Ectodermal cell (in vitro differentiated cells): ENCODE data around the gene MARCHF9.

Source experiments
- H3K27ac ChIP-seq: 2 replicates; pipeline ENCODE4 v1.7.0; 2013; ENCODE audit warnings: mild to moderate bottlenecking, low read depth, low read length; ENCODE audit not compliant: insufficient read depth, poor library complexity, severe bottlenecking
- H3K27me3 ChIP-seq: 2 replicates; pipeline ENCODE4 v1.7.0; 2013; ENCODE audit warnings: mild to moderate bottlenecking, low read length; ENCODE audit not compliant: insufficient read depth, control insufficient read depth, poor library complexity, severe bottlenecking
- H3K36me3 ChIP-seq: one replicate; pipeline ENCODE4 v1.7.0; 2013; ENCODE audit warnings: low read length; ENCODE audit not compliant: control insufficient read depth, insufficient read depth
- H3K4me1 ChIP-seq: one replicate; pipeline ENCODE4 v1.7.0; 2013; ENCODE audit warnings: low read length; ENCODE audit not compliant: control insufficient read depth, insufficient read depth
- H3K4me3 ChIP-seq: 2 replicates; pipeline ENCODE4 v1.7.0; 2013; ENCODE audit warnings: low read depth, low read length, control low read depth; ENCODE audit not compliant: insufficient read depth
- H3K9me3 ChIP-seq: 2 replicates; pipeline ENCODE4 v1.7.0; 2013; ENCODE audit warnings: mild to moderate bottlenecking, low read length, moderate library complexity; ENCODE audit not compliant: control insufficient read depth
- WGBS, 2 experiments: methylation state at CpG; one replicate each; pipeline ENCODE4 v1.1.7; 2013; ENCODE audit warnings: missing lambda C conversion rate in 2 of 2; 5-methylcytosine and 5-hydroxymethylcytosine counted together

MARCHF9 gene

GRCh38 chr12:57765003-57765697, 10.2 kb downstream of the MARCHF9 start:
- no peaks in the 10 kb centered on the region for H3K9me3 ChIP-seq
- H3K36me3 ChIP-seq, result no peaks in the 10 kb centered on the region
- H3K27me3 ChIP-seq, result peaks cover 52% of the 10 kb centered on the region
- 2% methylated on average over 60 of the region's 60 CpGs for WGBS, 2 experiments
- H3K27ac ChIP-seq, result no peak overlapping the region
- peak overlapping the region; percentile 14 for H3K4me3 ChIP-seq
- peaks cover 16% of the 10 kb centered on the region for H3K4me1 ChIP-seq

- Histone ChIP-seq H3K4me3 (peak overlapping the region; percentile 14), H3K36me3 (no peaks in the 10 kb centered on the region), H3K27me3 (peaks cover 52% of the 10 kb centered on the region), H3K27ac (no peak overlapping the region), H3K9me3 (no peaks in the 10 kb centered on the region), H3K4me1 (peaks cover 16% of the 10 kb centered on the region)
- 6% methylated on average over 40 of the region's 40 CpGs for WGBS, 2 experiments
Measured at GRCh38 chr12:57765698-57766463, 11.0 kb downstream of the MARCHF9 start.

- Histone ChIP-seq H3K4me3 (no peak within 1 kb of the TSS), H3K36me3 (no peaks in the 10 kb centered on the region)
Measured at GRCh38 chr12:57766464-57767304, 11.8 kb downstream of the MARCHF9 start, which contains the start of gene CYP27B1. Gene CYP27B1 (minus strand): TSS chr12:57767078. CDS start chr12:57767041, 37 bp downstream.

GRCh38 chr12:57767305-57767698, 12.4 kb downstream of the MARCHF9 start:
- Histone ChIP-seq H3K27ac (no peak overlapping the region), H3K4me1 (peaks cover 19% of the 10 kb centered on the region), H3K36me3 (no peaks in the 10 kb centered on the region), H3K9me3 (no peaks in the 10 kb centered on the region), H3K27me3 (peaks cover 52% of the 10 kb centered on the region), H3K4me3 (no peak overlapping the region)

More at GRCh38 chr12:57766464-57767304, 11.8 kb downstream of the MARCHF9 start, which contains the start of gene CYP27B1:
- peaks cover 52% of the 10 kb centered on the region for H3K27me3 ChIP-seq
- H3K9me3 ChIP-seq, result no peaks in the 10 kb centered on the region
- WGBS, 2 experiments, result 4 to 5% methylated on average over 38 of the region's 38 CpGs
- peaks cover 19% of the 10 kb centered on the region for H3K4me1 ChIP-seq
- no peak within 1 kb of the TSS for H3K27ac ChIP-seq

GRCh38 chr12:57767876-57768275, 13.0 kb downstream of the MARCHF9 start:
- no peak overlapping the region for H3K4me3 ChIP-seq
- 93 to 96% methylated on average over 3 of the region's 3 CpGs for WGBS, 2 experiments
- H3K4me1 ChIP-seq, result peaks cover 19% of the 10 kb centered on the region
- H3K27ac ChIP-seq, result no peak overlapping the region
- no peaks in the 10 kb centered on the region for H3K9me3 ChIP-seq
- H3K27me3 ChIP-seq, result peaks cover 51% of the 10 kb centered on the region
- H3K36me3 ChIP-seq, result no peaks in the 10 kb centered on the region

GRCh38 chr12:57769594-57769993, 14.7 kb downstream of the MARCHF9 start:
- Histone ChIP-seq H3K4me3 (no peak overlapping the region), H3K27me3 (peaks cover 43% of the 10 kb centered on the region), H3K4me1 (peaks cover 19% of the 10 kb centered on the region), H3K36me3 (no peaks in the 10 kb centered on the region), H3K27ac (no peak overlapping the region), H3K9me3 (no peaks in the 10 kb centered on the region)
- WGBS, 2 experiments, result 93 to 96% methylated on average over 11 of the region's 11 CpGs

GRCh38 chr12:57770734-57771133, 15.8 kb downstream of the MARCHF9 start:
- 89 to 92% methylated on average over 4 of the region's 4 CpGs for WGBS, 2 experiments
- Histone ChIP-seq H3K4me1 (peaks cover 19% of the 10 kb centered on the region), H3K27ac (no peak overlapping the region), H3K27me3 (peaks cover 32% of the 10 kb centered on the region), H3K9me3 (no peaks in the 10 kb centered on the region), H3K4me3 (no peak overlapping the region), H3K36me3 (no peaks in the 10 kb centered on the region)

- Histone ChIP-seq H3K36me3 (no peaks in the 10 kb centered on the region), H3K4me1 (peaks cover 13% of the 10 kb centered on the region), H3K27ac (peak overlapping the region; percentile 92), H3K27me3 (peaks cover 26% of the 10 kb centered on the region), H3K9me3 (no peaks in the 10 kb centered on the region), H3K4me3 (peak overlapping the region; percentile 59)
- 2 to 3% methylated on average over 14 of the region's 16 CpGs for WGBS, 2 experiments
Measured at GRCh38 chr12:57771236-57771872, 16.5 kb downstream of the MARCHF9 start.

GRCh38 chr12:57771873-57772428, 17.0 kb downstream of the MARCHF9 start, which contains the start of gene METTL1:
Gene METTL1 (minus strand): TSS chr12:57772105. CDS start chr12:57772083, 22 bp downstream.
- Histone ChIP-seq H3K36me3 (no peaks in the 10 kb centered on the region), H3K27ac (peak within 1 kb of the TSS; percentile 92)
- 0% methylated on average over 28 of the region's 28 CpGs for WGBS, 2 experiments

More at GRCh38 chr12:57771873-57772428, 17.0 kb downstream of the MARCHF9 start, which contains the start of gene METTL1:
- Histone ChIP-seq H3K9me3 (no peaks in the 10 kb centered on the region), H3K4me3 (peak within 1 kb of the TSS; percentile 59), H3K4me1 (peaks cover 7% of the 10 kb centered on the region), H3K27me3 (peaks cover 20% of the 10 kb centered on the region)
